CD4-positive, alpha-beta T cell treated with Interleukin-4 for 4 hours (primary cell): Measurements from ENCODE around the gene HBZ.
"Not testable (repeated sequence)": the region's sequence is repeated elsewhere in the genome, so short reads cannot be mapped to it uniquely, and the experiment has no call there.

Experiments used
- DNase-seq: peaks from one replicate; pipeline ENCODE4 v3.0.0-alpha.2; 2020

HBZ gene

GRCh38 chr16:165539-166374 is 13.3 kb downstream of the HBZ start, which contains the start of gene HBM:
Gene HBM, plus strand, starts transcription at chr16:165978. Its CDS starts 20 bp downstream, at chr16:165998.
- DNase-seq: no peak

DNA sequence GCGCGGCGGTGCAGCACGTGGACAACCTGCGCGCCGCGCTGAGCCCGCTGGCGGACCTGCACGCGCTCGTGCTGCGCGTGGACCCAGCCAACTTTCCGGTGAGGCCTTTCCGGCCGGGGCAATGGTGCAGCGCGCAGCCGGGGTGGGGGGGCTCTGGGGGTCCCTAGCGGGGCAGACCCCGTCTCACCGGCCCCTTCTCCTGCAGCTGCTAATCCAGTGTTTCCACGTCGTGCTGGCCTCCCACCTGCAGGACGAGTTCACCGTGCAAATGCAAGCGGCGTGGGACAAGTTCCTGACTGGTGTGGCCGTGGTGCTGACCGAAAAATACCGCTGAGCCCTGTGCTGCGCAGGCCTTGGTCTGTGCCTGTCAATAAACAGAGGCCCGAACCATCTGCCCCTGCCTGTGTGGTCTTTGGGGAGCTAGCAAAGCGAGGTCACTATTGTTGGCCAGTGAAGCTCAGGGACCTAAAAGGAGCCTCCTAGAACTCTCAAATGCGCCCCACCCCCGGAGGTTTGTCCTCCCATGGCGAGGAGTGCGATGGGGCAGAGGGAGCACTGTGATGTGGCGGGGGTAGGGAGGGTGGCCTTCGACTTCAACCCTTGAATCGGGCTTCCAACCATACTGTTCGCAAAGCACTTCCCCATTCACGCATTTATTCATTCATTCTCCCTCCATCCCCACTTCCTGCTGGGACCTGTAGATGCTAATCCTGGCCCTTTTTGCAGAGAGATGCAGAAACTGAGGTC is 14.1 kb downstream of the HBZ start:
- DNase-seq: no peak

DNA sequence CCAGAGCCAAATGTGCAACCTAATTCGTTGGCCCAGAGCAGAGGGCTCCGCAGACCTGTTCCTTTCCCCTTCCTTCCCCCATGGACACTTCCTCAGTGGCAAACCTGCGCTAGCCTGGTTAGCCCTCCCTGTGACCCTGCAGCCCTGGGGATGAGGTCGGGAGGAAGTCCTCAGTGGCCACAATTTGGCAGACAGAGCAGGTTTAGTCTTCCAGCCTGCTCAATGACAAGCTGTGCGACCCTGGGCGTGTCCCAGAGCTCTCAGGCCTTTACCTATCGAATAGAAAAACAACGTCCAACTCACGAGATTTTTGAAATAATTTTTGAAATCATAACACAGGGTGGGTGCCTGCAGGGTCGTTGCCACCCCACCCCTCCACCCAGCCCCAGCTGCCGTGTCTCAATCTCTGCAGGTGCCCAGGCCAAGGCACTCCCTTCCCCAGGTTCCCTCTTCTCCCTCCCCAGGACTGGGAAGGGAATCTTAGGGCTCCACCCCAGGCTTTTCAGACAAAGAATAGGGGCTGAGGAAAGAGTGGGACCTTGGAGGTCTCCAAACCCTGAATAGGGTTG is 14.8 kb downstream of the HBZ start:
- no peak for DNase-seq

- DNase-seq: no peak
These were observed 16.0 kb downstream of the HBZ start for GRCh38 chr16:168424-168823.

- no peak for DNase-seq
These were observed 16.6 kb downstream of the HBZ start for GRCh38 chr16:169014-169413.

GRCh38 chr16:170088-170507 is 17.7 kb downstream of the HBZ start:
- not testable (repeated sequence) for DNase-seq

GRCh38 chr16:170788-171187 is 18.3 kb downstream of the HBZ start:
- no peak for DNase-seq

DNA sequence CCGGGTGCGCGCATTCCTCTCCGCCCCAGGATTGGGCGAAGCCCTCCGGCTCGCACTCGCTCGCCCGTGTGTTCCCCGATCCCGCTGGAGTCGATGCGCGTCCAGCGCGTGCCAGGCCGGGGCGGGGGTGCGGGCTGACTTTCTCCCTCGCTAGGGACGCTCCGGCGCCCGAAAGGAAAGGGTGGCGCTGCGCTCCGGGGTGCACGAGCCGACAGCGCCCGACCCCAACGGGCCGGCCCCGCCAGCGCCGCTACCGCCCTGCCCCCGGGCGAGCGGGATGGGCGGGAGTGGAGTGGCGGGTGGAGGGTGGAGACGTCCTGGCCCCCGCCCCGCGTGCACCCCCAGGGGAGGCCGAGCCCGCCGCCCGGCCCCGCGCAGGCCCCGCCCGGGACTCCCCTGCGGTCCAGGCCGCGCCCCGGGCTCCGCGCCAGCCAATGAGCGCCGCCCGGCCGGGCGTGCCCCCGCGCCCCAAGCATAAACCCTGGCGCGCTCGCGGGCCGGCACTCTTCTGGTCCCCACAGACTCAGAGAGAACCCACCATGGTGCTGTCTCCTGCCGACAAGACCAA is 20.0 kb downstream of the HBZ start, which contains the start of gene HBA2:
Gene HBA2, plus strand, starts transcription at position 503 of the 568 bp plus-strand sequence. Its CDS starts 37 bp downstream, at position 540.
- not testable (repeated sequence) for DNase-seq

DNA sequence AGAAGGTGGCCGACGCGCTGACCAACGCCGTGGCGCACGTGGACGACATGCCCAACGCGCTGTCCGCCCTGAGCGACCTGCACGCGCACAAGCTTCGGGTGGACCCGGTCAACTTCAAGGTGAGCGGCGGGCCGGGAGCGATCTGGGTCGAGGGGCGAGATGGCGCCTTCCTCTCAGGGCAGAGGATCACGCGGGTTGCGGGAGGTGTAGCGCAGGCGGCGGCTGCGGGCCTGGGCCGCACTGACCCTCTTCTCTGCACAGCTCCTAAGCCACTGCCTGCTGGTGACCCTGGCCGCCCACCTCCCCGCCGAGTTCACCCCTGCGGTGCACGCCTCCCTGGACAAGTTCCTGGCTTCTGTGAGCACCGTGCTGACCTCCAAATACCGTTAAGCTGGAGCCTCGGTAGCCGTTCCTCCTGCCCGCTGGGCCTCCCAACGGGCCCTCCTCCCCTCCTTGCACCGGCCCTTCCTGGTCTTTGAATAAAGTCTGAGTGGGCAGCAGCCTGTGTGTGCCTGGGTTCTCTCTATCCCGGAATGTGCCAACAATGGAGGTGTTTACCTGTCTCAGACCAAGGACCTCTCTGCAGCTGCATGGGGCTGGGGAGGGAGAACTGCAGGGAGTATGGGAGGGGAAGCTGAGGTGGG is 20.9 kb downstream of the HBZ start:
- not testable (repeated sequence) for DNase-seq

DNA sequence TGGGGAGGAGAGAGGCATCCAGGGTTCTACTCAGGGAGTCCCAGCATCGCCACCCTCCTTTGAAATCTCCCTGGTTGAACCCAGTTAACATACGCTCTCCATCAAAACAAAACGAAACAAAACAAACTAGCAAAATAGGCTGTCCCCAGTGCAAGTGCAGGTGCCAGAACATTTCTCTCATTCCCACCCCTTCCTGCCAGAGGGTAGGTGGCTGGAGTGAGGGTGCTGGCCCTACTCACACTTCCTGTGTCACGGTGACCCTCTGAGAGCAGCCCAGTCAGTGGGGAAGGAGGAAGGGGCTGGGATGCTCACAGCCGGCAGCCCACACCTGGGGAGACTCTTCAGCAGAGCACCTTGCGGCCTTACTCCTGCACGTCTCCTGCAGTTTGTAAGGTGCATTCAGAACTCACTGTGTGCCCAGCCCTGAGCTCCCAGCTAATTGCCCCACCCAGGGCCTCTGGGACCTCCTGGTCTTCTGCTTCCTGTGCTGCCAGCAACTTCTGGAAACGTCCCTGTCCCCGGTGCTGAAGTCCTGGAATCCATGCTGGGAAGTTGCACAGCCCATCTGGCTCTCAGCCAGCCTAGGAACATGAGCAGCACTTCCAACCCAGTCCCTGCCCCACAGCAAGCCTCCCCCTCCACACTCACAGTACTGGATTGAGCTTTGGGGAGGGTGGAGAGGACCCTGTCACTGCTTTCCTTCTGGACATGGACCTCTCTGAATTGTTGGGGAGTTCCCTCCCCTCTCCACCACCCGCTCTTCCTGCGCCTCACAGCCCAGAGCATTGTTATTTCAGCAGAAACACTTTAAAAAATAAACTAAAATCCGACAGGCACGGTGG is 21.7 kb downstream of the HBZ start:
- DNase-seq: not testable (repeated sequence)

GRCh38 chr16:175011-175949 is 22.8 kb downstream of the HBZ start:
- DNase-seq: no peak

- DNase-seq: not testable (repeated sequence)
These were observed 23.6 kb downstream of the HBZ start for GRCh38 chr16:176006-176405.

- DNase-seq: not testable (repeated sequence)
These were observed 24.3 kb downstream of the HBZ start, which contains the start of gene HBA1 for GRCh38 chr16:176477-177382. Gene HBA1, plus strand, starts transcription at chr16:176680. Its CDS starts 37 bp downstream, at chr16:176717.

- DNase-seq: no peak
These were observed 25.0 kb downstream of the HBZ start for GRCh38 chr16:177394-177822.

- no peak for DNase-seq
These were observed 25.7 kb downstream of the HBZ start for GRCh38 chr16:177981-178667.

- DNase-seq: no peak
These were observed 26.2 kb downstream of the HBZ start for GRCh38 chr16:178668-179015.

GRCh38 chr16:179211-180092 is 27.0 kb downstream of the HBZ start:
- DNase-seq: no peak
